ENCODE data around the gene SPTBN1.
A peak's percentile ranks its signal among the peaks of the same experiment; 100 is the strongest.

Gene SPTBN1

DNA sequence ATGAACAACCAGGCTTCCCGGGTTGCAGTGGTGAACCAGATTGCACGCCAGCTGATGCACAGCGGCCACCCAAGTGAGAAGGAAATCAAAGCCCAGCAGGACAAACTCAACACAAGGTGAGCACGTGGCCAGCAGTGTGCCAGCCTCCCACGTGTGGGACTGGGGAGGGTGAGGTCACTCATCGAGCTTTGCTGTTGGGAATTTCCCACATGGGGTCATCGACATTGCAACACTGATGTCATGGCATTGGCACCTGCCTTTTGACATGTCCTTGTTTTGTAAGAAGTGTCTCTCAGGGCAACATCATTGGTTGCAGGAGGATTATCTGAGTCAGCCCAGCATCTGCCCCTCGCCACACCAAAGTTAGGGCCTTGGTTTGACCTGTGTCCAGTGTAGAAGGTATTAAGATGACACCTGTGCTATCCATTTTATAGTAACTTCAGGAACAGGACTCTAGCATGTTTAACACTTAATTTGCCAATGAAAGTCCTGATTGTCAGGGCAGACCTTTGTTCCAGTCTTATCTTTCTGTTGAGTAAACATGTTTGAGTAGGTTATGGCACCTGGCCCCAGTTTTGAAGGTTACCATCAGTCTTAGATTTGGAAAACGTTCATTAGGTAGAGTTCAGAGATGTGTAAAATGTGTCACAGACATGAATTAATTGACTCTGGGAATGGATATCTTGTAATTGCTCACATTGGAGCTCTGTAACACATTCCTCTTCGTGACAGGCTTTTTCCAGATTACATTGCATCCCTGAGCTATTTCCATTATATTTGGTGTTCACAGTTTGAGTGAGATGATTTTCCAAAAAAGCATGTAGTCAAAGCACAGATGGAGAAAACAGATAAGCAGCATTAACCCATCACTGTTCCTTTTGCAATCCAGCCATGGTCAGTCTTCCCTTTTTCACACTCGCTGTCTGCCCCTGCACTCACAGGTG, 174.1 kb downstream of the SPTBN1 start:
- H3K4me3 ChIP-seq (ENCODE audit: low read depth in 1 of 2, low read length in 2 of 2), result no peak overlapping the region
- H3K4me1 ChIP-seq (ENCODE audit: control insufficient read depth in 1 of 2, insufficient read depth in 2 of 2, low read length in 2 of 2), result peaks cover 0 to 27% of the 10 kb centered on the region in 2 donors
- H3K27me3 ChIP-seq (ENCODE audit: low read depth, low read length), result no peaks in the 10 kb centered on the region
- H3K9me3 ChIP-seq (ENCODE audit: control insufficient read depth in 1 of 2, low read length in 2 of 2), result no peaks in the 10 kb centered on the region
- H3K27ac ChIP-seq (ENCODE audit: low read length), result no peak overlapping the region
- peaks cover 72 to 80% of the 10 kb centered on the region in 2 donors for H3K36me3 ChIP-seq (ENCODE audit: control insufficient read depth in 1 of 2, insufficient read depth in 2 of 2, low read length in 2 of 2)

DNA sequence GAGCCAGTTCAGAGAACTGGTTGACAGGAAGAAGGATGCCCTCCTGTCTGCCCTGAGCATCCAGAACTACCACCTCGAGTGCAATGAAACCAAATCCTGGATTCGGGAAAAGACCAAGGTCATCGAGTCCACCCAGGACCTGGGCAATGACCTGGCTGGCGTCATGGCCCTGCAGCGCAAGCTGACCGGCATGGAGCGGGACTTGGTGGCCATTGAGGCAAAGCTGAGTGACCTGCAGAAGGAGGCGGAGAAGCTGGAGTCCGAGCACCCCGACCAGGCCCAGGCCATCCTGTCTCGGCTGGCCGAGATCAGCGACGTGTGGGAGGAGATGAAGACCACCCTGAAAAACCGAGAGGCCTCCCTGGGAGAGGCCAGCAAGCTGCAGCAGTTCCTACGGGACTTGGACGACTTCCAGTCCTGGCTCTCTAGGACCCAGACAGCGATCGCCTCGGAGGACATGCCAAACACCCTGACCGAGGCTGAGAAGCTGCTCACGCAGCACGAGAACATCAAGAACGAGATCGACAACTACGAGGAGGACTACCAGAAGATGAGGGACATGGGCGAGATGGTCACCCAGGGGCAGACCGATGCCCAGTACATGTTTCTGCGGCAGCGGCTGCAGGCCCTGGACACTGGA, 174.9 kb downstream of the SPTBN1 start:
- Histone ChIP-seq H3K4me3 (ENCODE audit: low read depth in 1 of 2, low read length in 2 of 2) (no peak overlapping the region), H3K4me1 (ENCODE audit: control insufficient read depth in 1 of 2, insufficient read depth in 2 of 2, low read length in 2 of 2) (peaks cover 0 to 33% of the 10 kb centered on the region in 2 donors), H3K27me3 (ENCODE audit: low read depth, low read length) (no peaks in the 10 kb centered on the region), H3K27ac (ENCODE audit: low read length) (no peak overlapping the region), H3K36me3 (ENCODE audit: control insufficient read depth in 1 of 2, insufficient read depth in 2 of 2, low read length in 2 of 2) (peaks cover 68 to 76% of the 10 kb centered on the region in 2 donors), H3K9me3 (ENCODE audit: control insufficient read depth in 1 of 2, low read length in 2 of 2) (no peaks in the 10 kb centered on the region)

DNA sequence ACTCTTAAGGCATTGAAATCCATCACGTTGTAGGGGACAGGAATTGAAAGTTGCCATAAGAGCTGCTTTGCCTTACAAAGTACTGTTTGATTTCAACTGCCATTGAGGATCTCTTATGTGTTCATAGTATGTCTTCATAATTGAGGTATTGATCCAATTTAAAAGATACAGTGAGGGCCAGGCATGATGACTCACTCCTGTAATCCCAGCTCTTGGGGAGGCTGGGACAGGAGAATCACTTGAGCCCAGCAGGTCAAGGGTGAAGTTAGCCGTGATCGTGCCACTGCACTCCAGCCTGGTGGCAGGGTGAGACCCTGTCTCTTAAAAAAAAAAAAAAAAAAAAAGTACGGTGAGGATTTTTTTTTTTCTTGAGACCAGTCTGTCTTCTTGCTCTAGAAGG, 175.6 kb downstream of the SPTBN1 start:
- peaks cover 60 to 69% of the 10 kb centered on the region in 2 donors for H3K36me3 ChIP-seq (ENCODE audit: control insufficient read depth in 1 of 2, insufficient read depth in 2 of 2, low read length in 2 of 2)
- no peak overlapping the region for H3K4me3 ChIP-seq (ENCODE audit: low read depth in 1 of 2, low read length in 2 of 2)
- no peaks in the 10 kb centered on the region for H3K27me3 ChIP-seq (ENCODE audit: low read depth, low read length)
- peaks cover 4 to 40% of the 10 kb centered on the region in 2 donors for H3K4me1 ChIP-seq (ENCODE audit: control insufficient read depth in 1 of 2, insufficient read depth in 2 of 2, low read length in 2 of 2)
- no peaks in the 10 kb centered on the region for H3K9me3 ChIP-seq (ENCODE audit: control insufficient read depth in 1 of 2, low read length in 2 of 2)
- H3K27ac ChIP-seq (ENCODE audit: low read length), result no peak overlapping the region

- H3K36me3 ChIP-seq (ENCODE audit: control insufficient read depth in 1 of 2, insufficient read depth in 2 of 2, low read length in 2 of 2), result peaks cover 50 to 59% of the 10 kb centered on the region in 2 donors
- peaks cover 9 to 43% of the 10 kb centered on the region in 2 donors for H3K4me1 ChIP-seq (ENCODE audit: control insufficient read depth in 1 of 2, insufficient read depth in 2 of 2, low read length in 2 of 2)
- no peaks in the 10 kb centered on the region for H3K9me3 ChIP-seq (ENCODE audit: control insufficient read depth in 1 of 2, low read length in 2 of 2)
- H3K27me3 ChIP-seq (ENCODE audit: low read depth, low read length), result no peaks in the 10 kb centered on the region
- H3K27ac ChIP-seq (ENCODE audit: low read length), result peak overlapping the region; percentile 62
- H3K4me3 ChIP-seq (ENCODE audit: low read depth in 1 of 2, low read length in 2 of 2), result no peak overlapping the region
Measured at GRCh38 chr2:54632733-54633692, 176.9 kb downstream of the SPTBN1 start.

- Histone ChIP-seq H3K4me3 (ENCODE audit: low read depth in 1 of 2, low read length in 2 of 2) (no peak overlapping the region), H3K27me3 (ENCODE audit: low read depth, low read length) (no peaks in the 10 kb centered on the region), H3K4me1 (ENCODE audit: control insufficient read depth in 1 of 2, insufficient read depth in 2 of 2, low read length in 2 of 2) (peaks cover 9 to 50% of the 10 kb centered on the region in 2 donors), H3K27ac (ENCODE audit: low read length) (peak overlapping the region; percentile 70), H3K9me3 (ENCODE audit: control insufficient read depth in 1 of 2, low read length in 2 of 2) (no peaks in the 10 kb centered on the region), H3K36me3 (ENCODE audit: control insufficient read depth in 1 of 2, insufficient read depth in 2 of 2, low read length in 2 of 2) (peaks cover 49 to 59% of the 10 kb centered on the region in 2 donors)
Measured at GRCh38 chr2:54634021-54634420, 177.9 kb downstream of the SPTBN1 start.

- peaks cover 9 to 49% of the 10 kb centered on the region in 2 donors for H3K4me1 ChIP-seq (ENCODE audit: control insufficient read depth in 1 of 2, insufficient read depth in 2 of 2, low read length in 2 of 2)
- peak overlapping the region; percentile 70 for H3K27ac ChIP-seq (ENCODE audit: low read length)
- H3K36me3 ChIP-seq (ENCODE audit: control insufficient read depth in 1 of 2, insufficient read depth in 2 of 2, low read length in 2 of 2), result peaks cover 41 to 58% of the 10 kb centered on the region in 2 donors
Measured at GRCh38 chr2:54634564-54635511, 178.7 kb downstream of the SPTBN1 start.

GRCh38 chr2:54635554-54636152, 179.5 kb downstream of the SPTBN1 start:
- no peaks in the 10 kb centered on the region for H3K9me3 ChIP-seq (ENCODE audit: control insufficient read depth in 1 of 2, low read length in 2 of 2)
- peaks cover 33 to 50% of the 10 kb centered on the region in 2 donors for H3K36me3 ChIP-seq (ENCODE audit: control insufficient read depth in 1 of 2, insufficient read depth in 2 of 2, low read length in 2 of 2)
- peak overlapping the region; percentile 70 for H3K27ac ChIP-seq (ENCODE audit: low read length)
- H3K27me3 ChIP-seq (ENCODE audit: low read depth, low read length), result no peaks in the 10 kb centered on the region
- peaks cover 9 to 48% of the 10 kb centered on the region in 2 donors for H3K4me1 ChIP-seq (ENCODE audit: control insufficient read depth in 1 of 2, insufficient read depth in 2 of 2, low read length in 2 of 2)
- peak overlapping the region; percentile 9 to 20 for H3K4me3 ChIP-seq (ENCODE audit: low read depth in 1 of 2, low read length in 2 of 2)

More at GRCh38 chr2:54634564-54635511, 178.7 kb downstream of the SPTBN1 start:
- H3K4me3 ChIP-seq (ENCODE audit: low read depth in 1 of 2, low read length in 2 of 2), result peak overlapping the region; percentile 9 to 20
- H3K27me3 ChIP-seq (ENCODE audit: low read depth, low read length), result no peaks in the 10 kb centered on the region
- H3K9me3 ChIP-seq (ENCODE audit: control insufficient read depth in 1 of 2, low read length in 2 of 2), result no peaks in the 10 kb centered on the region

DNA sequence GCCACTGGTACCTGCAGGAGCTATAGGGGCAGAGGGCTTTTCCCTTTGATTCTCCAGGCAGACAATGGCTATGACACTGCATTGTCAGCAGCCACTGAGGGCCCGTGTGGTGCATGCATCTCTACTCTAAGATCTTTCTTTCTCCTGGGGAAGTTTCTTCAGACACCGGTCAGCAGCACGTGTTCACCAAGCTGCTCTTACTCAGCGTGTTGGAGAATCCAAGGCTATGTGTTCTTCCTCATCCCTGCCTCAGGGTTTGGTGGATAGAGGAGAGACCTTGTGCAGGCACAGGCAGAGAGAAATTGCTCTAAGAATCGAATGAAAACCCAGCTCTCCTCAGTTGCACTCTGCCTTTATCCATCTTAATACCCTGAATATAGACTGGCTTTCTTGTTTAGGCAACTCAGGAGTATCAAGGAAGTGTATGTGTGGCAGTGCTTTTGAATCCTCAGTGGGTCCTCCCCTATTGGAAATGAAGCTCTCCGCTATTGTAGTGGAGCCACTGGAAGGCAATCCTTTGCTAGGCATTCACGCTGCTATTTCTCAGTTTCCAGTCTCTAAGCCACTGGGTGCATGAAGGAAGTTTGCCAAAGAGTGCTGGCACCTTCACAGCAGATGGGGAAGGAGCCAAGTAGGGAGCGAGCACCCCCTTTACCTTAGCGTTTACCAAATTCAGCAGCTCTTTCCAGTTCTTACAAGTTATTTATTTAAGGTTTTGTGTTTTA, 180.4 kb downstream of the SPTBN1 start:
- H3K36me3 ChIP-seq (ENCODE audit: control insufficient read depth in 1 of 2, insufficient read depth in 2 of 2, low read length in 2 of 2), result peaks cover 24 to 41% of the 10 kb centered on the region in 2 donors

GRCh38 chr2:54638103-54638502, 182.0 kb downstream of the SPTBN1 start:
- Histone ChIP-seq H3K36me3 (ENCODE audit: control insufficient read depth in 1 of 2, insufficient read depth in 2 of 2, low read length in 2 of 2) (peaks cover 13 to 36% of the 10 kb centered on the region in 2 donors), H3K27me3 (ENCODE audit: low read depth, low read length) (no peaks in the 10 kb centered on the region), H3K27ac (ENCODE audit: low read length) (no peak overlapping the region), H3K4me3 (ENCODE audit: low read depth in 1 of 2, low read length in 2 of 2) (no peak overlapping the region), H3K9me3 (ENCODE audit: control insufficient read depth in 1 of 2, low read length in 2 of 2) (no peaks in the 10 kb centered on the region), H3K4me1 (ENCODE audit: control insufficient read depth in 1 of 2, insufficient read depth in 2 of 2, low read length in 2 of 2) (peaks cover 9 to 46% of the 10 kb centered on the region in 2 donors)

More for the DNA sequence above, 180.4 kb downstream of the SPTBN1 start:
- Histone ChIP-seq H3K4me1 (ENCODE audit: control insufficient read depth in 1 of 2, insufficient read depth in 2 of 2, low read length in 2 of 2) (peaks cover 9 to 48% of the 10 kb centered on the region in 2 donors), H3K27ac (ENCODE audit: low read length) (peak overlapping the region; percentile 10), H3K4me3 (ENCODE audit: low read depth in 1 of 2, low read length in 2 of 2) (no peak overlapping the region), H3K9me3 (ENCODE audit: control insufficient read depth in 1 of 2, low read length in 2 of 2) (no peaks in the 10 kb centered on the region), H3K27me3 (ENCODE audit: low read depth, low read length) (no peaks in the 10 kb centered on the region)

All from muscle layer of duodenum (tissue), 2 donors.